KMS-11 (cell line): ENCODE data around the gene VAV3.

Experiments
- H2AFZ ChIP-seq: fragments of 200-600 bp; sonication (generic); 2 replicates; pipeline ENCODE4 v1.6.1; 2016; ENCODE audit warnings: antibody characterized with exemption, mixed run types, low read depth
- H3K27ac ChIP-seq: fragments of 200-600 bp; sonication (generic); 2 replicates; pipeline ENCODE4 v1.6.1; 2016; ENCODE audit warnings: mild to moderate bottlenecking, mixed run types
- H3K27me3 ChIP-seq: fragments of 200-600 bp; sonication (generic); 2 replicates; pipeline ENCODE4 v1.6.1; 2017; ENCODE audit warnings: mild to moderate bottlenecking, low read depth, mixed run types, moderate library complexity; ENCODE audit not compliant: insufficient read depth
- H3K36me3 ChIP-seq: fragments of 200-600 bp; sonication (generic); 2 replicates; pipeline ENCODE4 v1.6.1; 2017; ENCODE audit warnings: mild to moderate bottlenecking, mixed run types; ENCODE audit not compliant: insufficient read depth
- H3K4me1 ChIP-seq: fragments of 200-600 bp; sonication (generic); 2 replicates; pipeline ENCODE4 v1.6.1; 2016; ENCODE audit warnings: mild to moderate bottlenecking, low read depth, mixed run types; ENCODE audit not compliant: poor library complexity, severe bottlenecking
- H3K4me2 ChIP-seq: fragments of 200-600 bp; sonication (generic); 2 replicates; pipeline ENCODE4 v1.7.0; 2016; ENCODE audit warnings: mild to moderate bottlenecking, mixed run types
- H3K4me3 ChIP-seq: fragments of 200-600 bp; sonication (generic); IDR thresholded peaks from 2 replicates; pipeline ENCODE4 v1.6.1; 2017; ENCODE audit warnings: low read depth, low read length, mixed read lengths; ENCODE audit not compliant: insufficient read depth
- H3K79me2 ChIP-seq: fragments of 200-600 bp; sonication (generic); 2 replicates; pipeline ENCODE4 v1.6.1; 2016; ENCODE audit warnings: low read depth, mixed run types; ENCODE audit not compliant: insufficient read depth
- H3K9ac ChIP-seq: fragments of 200-600 bp; sonication (generic); 2 replicates; pipeline ENCODE4 v1.6.1; 2016; ENCODE audit warnings: mild to moderate bottlenecking, mixed run types
- H4K20me1 ChIP-seq: fragments of 200-600 bp; sonication (generic); 2 replicates; pipeline ENCODE4 v1.6.1; 2016; ENCODE audit warnings: mild to moderate bottlenecking, mixed run types; ENCODE audit not compliant: insufficient read depth
- CTCF ChIP-seq: fragments of 200-600 bp; sonication (generic); conservative IDR thresholded peaks from 2 replicates; pipeline ENCODE4 v1.6.1; 2017; ENCODE audit warnings: low read depth, mild to moderate bottlenecking, antibody characterized with exemption, low read length, moderate library complexity, mixed read lengths

The VAV3 gene

GRCh38 chr1:107682467-107682866 is 282.5 kb downstream of the VAV3 start:
- no peak overlapping the region for H3K4me2 ChIP-seq
- no peaks in the 10 kb centered on the region for H3K36me3 ChIP-seq
- no peak overlapping the region for H3K4me3 ChIP-seq
- H3K9ac ChIP-seq, result no peak overlapping the region
- H3K79me2 ChIP-seq, result no peaks in the 10 kb centered on the region
- H3K27ac ChIP-seq, result no peak overlapping the region
- no peak overlapping the region for H2AFZ ChIP-seq
- no peaks in the 10 kb centered on the region for H3K27me3 ChIP-seq
- no peaks in the 10 kb centered on the region for H3K4me1 ChIP-seq
- no peaks in the 10 kb centered on the region for H4K20me1 ChIP-seq
- no peak for TF ChIP-seq CTCF

- Histone ChIP-seq H3K79me2 (no peaks in the 10 kb centered on the region), H3K9ac (no peak overlapping the region), H4K20me1 (no peaks in the 10 kb centered on the region), H3K36me3 (no peaks in the 10 kb centered on the region), H3K4me1 (no peaks in the 10 kb centered on the region), H3K27me3 (no peaks in the 10 kb centered on the region), H2AFZ (no peak overlapping the region), H3K27ac (no peak overlapping the region), H3K4me2 (no peak overlapping the region), H3K4me3 (no peak overlapping the region)
- TF ChIP-seq CTCF, result no peak
Measured at GRCh38 chr1:107681001-107681479, 283.9 kb downstream of the VAV3 start.

- Histone ChIP-seq H2AFZ (no peak overlapping the region), H3K9ac (no peak overlapping the region), H4K20me1 (no peaks in the 10 kb centered on the region), H3K79me2 (no peaks in the 10 kb centered on the region), H3K4me1 (no peaks in the 10 kb centered on the region), H3K36me3 (no peaks in the 10 kb centered on the region), H3K27me3 (no peaks in the 10 kb centered on the region), H3K27ac (no peak overlapping the region), H3K4me3 (no peak overlapping the region), H3K4me2 (no peak overlapping the region)
- no peak for TF ChIP-seq CTCF
Measured at GRCh38 chr1:107680579-107680985, 284.4 kb downstream of the VAV3 start.

GRCh38 chr1:107679411-107679953 is 285.5 kb downstream of the VAV3 start:
- Histone ChIP-seq H4K20me1 (no peaks in the 10 kb centered on the region), H3K27ac (no peak overlapping the region), H3K4me1 (no peaks in the 10 kb centered on the region), H3K4me2 (no peak overlapping the region), H3K4me3 (no peak overlapping the region), H3K36me3 (no peaks in the 10 kb centered on the region), H2AFZ (no peak overlapping the region), H3K79me2 (no peaks in the 10 kb centered on the region), H3K9ac (no peak overlapping the region), H3K27me3 (no peaks in the 10 kb centered on the region)
- TF ChIP-seq CTCF, result no peak
